ENCODE measurements around the gene ACKR2. TPM values are rescaled to one million over a fixed set of nuclear protein-coding genes. Genes with fewer than 3 reads are reported as not detected.

Gene ACKR2
- total RNA-seq, 1 donor from 2014 or later: 0.64 TPM

DNA sequence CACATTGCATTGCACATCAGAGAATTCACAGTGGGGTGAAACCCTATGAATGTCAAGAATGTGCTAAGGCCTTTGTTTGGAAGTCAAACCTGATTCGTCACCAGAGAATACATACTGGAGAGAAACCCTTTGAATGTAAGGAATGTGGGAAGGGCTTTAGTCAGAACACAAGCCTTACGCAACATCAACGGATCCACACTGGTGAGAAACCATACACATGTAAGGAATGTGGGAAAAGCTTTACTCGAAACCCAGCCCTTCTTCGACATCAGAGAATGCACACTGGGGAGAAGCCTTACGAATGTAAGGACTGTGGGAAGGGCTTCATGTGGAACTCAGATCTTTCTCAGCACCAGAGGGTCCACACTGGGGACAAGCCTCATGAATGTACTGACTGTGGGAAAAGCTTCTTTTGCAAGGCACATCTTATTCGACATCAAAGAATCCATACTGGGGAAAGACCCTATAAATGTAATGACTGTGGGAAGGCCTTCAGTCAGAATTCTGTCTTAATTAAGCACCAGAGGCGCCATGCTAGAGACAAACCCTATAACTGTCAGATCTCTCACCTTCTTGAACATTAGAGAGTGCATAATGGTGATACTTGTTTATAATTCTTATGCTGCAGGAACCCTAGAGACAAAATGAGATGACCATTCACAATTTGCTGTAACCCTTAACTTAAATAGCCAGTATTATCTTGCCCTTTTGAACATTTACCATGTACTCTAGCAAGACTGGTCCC, 105.7 kb downstream of the ACKR2 start:
- Mint-ChIP-seq H3K4me3 (ENCODE audit: unreplicated experiment) (no peak overlapping the region), H3K27ac (ENCODE audit: unreplicated experiment) (no peak overlapping the region), H3K27me3 (ENCODE audit: unreplicated experiment) (peaks cover 2% of the 10 kb centered on the region), H3K4me1 (ENCODE audit: low read depth, unreplicated experiment) (no peaks in the 10 kb centered on the region), H3K9me3 (ENCODE audit: unreplicated experiment) (peaks cover 27% of the 10 kb centered on the region), H3K36me3 (ENCODE audit: unreplicated experiment) (peaks cover 60% of the 10 kb centered on the region)
- no peak for DNase-seq
- TF ChIP-seq, protein P1, sequence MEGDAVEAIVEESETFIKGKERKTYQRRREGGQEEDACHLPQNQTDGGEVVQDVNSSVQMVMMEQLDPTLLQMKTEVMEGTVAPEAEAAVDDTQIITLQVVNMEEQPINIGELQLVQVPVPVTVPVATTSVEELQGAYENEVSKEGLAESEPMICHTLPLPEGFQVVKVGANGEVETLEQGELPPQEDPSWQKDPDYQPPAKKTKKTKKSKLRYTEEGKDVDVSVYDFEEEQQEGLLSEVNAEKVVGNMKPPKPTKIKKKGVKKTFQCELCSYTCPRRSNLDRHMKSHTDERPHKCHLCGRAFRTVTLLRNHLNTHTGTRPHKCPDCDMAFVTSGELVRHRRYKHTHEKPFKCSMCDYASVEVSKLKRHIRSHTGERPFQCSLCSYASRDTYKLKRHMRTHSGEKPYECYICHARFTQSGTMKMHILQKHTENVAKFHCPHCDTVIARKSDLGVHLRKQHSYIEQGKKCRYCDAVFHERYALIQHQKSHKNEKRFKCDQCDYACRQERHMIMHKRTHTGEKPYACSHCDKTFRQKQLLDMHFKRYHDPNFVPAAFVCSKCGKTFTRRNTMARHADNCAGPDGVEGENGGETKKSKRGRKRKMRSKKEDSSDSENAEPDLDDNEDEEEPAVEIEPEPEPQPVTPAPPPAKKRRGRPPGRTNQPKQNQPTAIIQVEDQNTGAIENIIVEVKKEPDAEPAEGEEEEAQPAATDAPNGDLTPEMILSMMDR (IDR thresholded peaks at IDR 0.05; ENCODE audit: partially characterized antibody, unreplicated experiment): no peak

Other genes starting within 250 kb of the ACKR2 start
- 36.9 TPM for gene SEC22C, start 227.5 kb upstream of the ACKR2 start, total RNA-seq (ENCODE audit: unreplicated experiment)
- gene SS18L2, start 218.6 kb upstream of the ACKR2 start, total RNA-seq (ENCODE audit: unreplicated experiment): 38.9 TPM
- gene NKTR, start 208.8 kb upstream of the ACKR2 start, total RNA-seq (ENCODE audit: unreplicated experiment): 196 TPM
- gene ZBTB47, start 155.7 kb upstream of the ACKR2 start, total RNA-seq (ENCODE audit: unreplicated experiment): 9.7 TPM
- gene KLHL40, start 123.9 kb upstream of the ACKR2 start, total RNA-seq (ENCODE audit: unreplicated experiment): 0.44 TPM
- 7.6 TPM for gene HHATL, start 106.6 kb upstream of the ACKR2 start, total RNA-seq (ENCODE audit: unreplicated experiment)
- gene CCDC13, start 36.2 kb upstream of the ACKR2 start, total RNA-seq (ENCODE audit: unreplicated experiment): 1.0 TPM
- 67.6 TPM for gene HIGD1A, start 5.0 kb upstream of the ACKR2 start, total RNA-seq (ENCODE audit: unreplicated experiment)
- not detected for gene CYP8B1, start 66.4 kb downstream of the ACKR2 start, total RNA-seq (ENCODE audit: unreplicated experiment)
- gene ZNF662, start 96.7 kb downstream of the ACKR2 start, total RNA-seq (ENCODE audit: unreplicated experiment): 16.3 TPM
- not detected for gene GASK1A, start 169.9 kb downstream of the ACKR2 start, total RNA-seq (ENCODE audit: unreplicated experiment)

Data from glutamatergic neuron (in vitro differentiated cells).